PFSK-1 (cell line): ENCODE data around the gene AOPEP.

Experiments
- FOXP2 ChIP-seq: optimal IDR thresholded peaks from 2 replicates; pipeline ENCODE3; 2011; ENCODE audit warnings: borderline replicate concordance, control low read depth, inconsistent platforms; ENCODE audit not compliant: insufficient read depth; ENCODE audit errors: extremely low read length, extremely low read depth
- POLR2AphosphoS5 ChIP-seq: IDR thresholded peaks from 2 replicates; pipeline ENCODE4 v1.6.1; 2012; ENCODE audit warnings: low read depth, mild to moderate bottlenecking, control low read depth, low read length, moderate library complexity
- SIN3A ChIP-seq: IDR thresholded peaks from 2 replicates; pipeline ENCODE4 v1.6.1; 2012; ENCODE audit warnings: mild to moderate bottlenecking, low read length, moderate library complexity, borderline replicate concordance; ENCODE audit not compliant: insufficient read depth
- TAF1 ChIP-seq: IDR thresholded peaks from 2 replicates; pipeline ENCODE4 v1.6.1; 2012; ENCODE audit warnings: low read length, control low read depth, borderline replicate concordance; ENCODE audit not compliant: insufficient read depth
- TF ChIP-seq, protein P1 (sequence below), 2 experiments: IDR thresholded peaks; 2 replicates each; pipeline versions ENCODE4 v1.6.1 to v1.8.0; 2011 to 2012; ENCODE audit warnings: low read depth in 2 of 2, low read length in 2 of 2, control low read depth in 1 of 2, inconsistent platforms in 1 of 2, mild to moderate bottlenecking in 1 of 2, moderate library complexity in 1 of 2; ENCODE audit not compliant: insufficient read depth in 1 of 2

AOPEP gene

DNA sequence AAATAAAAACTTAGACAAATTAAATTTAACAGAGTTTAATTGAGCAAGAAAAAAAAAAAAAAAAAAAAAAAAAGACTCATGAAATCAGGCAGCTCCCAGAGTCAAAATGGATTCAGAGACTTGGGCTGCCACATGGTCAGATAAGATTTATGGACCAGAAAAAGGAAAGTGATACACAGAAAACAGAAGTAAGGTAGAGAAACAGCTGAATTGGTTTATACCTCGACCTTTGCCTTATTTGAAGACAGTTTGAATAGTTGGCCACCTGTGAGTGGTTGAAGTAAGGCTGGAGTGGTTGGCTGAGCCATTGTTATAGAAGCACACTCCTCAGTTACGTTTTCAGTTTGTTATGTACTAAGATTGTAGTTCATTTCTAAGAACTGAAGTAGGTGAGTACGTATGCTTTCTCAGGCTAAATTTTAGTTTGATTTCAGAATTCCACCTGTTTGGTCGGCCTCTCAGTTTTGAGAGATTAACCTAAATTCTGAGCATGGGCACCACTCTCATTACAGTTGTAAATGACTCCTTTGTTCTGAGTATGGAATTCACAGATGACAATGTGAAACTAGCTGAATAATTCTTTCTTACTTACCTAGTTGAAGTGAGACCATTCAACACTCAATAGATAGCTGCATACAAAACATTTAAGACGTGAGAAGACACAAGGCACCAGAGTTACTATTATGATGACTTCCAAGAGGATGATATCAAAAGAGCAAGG lies 149.0 kb downstream of the AOPEP start:
- no peak for TF ChIP-seq POLR2AphosphoS5
- no peak for TF ChIP-seq FOXP2
- TF ChIP-seq, protein P1, sequence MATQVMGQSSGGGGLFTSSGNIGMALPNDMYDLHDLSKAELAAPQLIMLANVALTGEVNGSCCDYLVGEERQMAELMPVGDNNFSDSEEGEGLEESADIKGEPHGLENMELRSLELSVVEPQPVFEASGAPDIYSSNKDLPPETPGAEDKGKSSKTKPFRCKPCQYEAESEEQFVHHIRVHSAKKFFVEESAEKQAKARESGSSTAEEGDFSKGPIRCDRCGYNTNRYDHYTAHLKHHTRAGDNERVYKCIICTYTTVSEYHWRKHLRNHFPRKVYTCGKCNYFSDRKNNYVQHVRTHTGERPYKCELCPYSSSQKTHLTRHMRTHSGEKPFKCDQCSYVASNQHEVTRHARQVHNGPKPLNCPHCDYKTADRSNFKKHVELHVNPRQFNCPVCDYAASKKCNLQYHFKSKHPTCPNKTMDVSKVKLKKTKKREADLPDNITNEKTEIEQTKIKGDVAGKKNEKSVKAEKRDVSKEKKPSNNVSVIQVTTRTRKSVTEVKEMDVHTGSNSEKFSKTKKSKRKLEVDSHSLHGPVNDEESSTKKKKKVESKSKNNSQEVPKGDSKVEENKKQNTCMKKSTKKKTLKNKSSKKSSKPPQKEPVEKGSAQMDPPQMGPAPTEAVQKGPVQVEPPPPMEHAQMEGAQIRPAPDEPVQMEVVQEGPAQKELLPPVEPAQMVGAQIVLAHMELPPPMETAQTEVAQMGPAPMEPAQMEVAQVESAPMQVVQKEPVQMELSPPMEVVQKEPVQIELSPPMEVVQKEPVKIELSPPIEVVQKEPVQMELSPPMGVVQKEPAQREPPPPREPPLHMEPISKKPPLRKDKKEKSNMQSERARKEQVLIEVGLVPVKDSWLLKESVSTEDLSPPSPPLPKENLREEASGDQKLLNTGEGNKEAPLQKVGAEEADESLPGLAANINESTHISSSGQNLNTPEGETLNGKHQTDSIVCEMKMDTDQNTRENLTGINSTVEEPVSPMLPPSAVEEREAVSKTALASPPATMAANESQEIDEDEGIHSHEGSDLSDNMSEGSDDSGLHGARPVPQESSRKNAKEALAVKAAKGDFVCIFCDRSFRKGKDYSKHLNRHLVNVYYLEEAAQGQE (IDR thresholded peaks at IDR 0.05; ENCODE audit: insufficient read depth in 1 of 2, low read depth in 2 of 2, low read length in 2 of 2), result no peak
- no peak for TF ChIP-seq TAF1
- no peak for TF ChIP-seq SIN3A

DNA sequence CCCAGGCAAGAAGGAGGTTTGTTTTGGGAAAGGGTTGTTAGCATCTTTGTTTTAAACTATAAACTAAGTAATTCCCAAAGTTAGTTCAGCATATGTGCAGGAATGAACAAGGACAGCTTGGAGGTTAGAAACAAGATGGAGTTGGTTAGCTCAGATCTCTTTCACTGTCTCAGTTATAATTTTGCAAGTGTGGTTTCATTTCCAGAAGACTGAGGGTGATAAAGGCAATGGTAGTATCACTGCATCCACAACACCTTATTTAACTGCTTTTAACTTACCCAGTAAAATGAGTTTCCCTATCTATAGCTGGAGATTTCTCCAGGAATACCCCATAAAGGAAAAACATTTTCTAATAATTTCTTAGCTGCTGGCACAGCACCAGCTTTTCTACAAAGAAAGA lies 152.7 kb downstream of the AOPEP start:
- no peak for TF ChIP-seq POLR2AphosphoS5
- TF ChIP-seq FOXP2, result no peak
- TF ChIP-seq TAF1, result no peak
- TF ChIP-seq, protein P1 (IDR thresholded peaks at IDR 0.05; ENCODE audit: insufficient read depth in 1 of 2, low read depth in 2 of 2, low read length in 2 of 2), result no peak
- no peak for TF ChIP-seq SIN3A

DNA sequence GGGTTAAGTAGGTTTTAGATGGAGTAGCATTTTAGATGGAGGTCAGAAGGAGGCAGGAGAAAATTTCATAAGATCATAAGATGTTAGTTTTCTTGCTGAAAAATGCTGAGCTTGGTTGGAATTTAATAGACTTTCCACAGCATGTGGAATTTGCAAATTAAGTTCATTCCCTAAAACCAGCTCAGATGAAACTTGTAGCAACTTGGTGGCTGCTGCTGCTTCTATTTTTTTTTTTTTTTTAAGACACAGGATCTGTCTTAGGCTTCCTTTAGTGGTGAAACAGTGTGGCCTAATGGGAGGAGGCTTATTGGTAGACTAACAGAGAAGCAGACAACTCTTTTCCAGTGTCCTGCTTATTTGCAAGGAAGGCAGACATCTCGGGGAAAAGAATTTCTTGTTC lies 154.5 kb downstream of the AOPEP start:
- TF ChIP-seq, protein P1 (IDR thresholded peaks at IDR 0.05; ENCODE audit: insufficient read depth in 1 of 2, low read depth in 2 of 2, low read length in 2 of 2), result no peak
- no peak for TF ChIP-seq POLR2AphosphoS5
- no peak for TF ChIP-seq TAF1
- no peak for TF ChIP-seq FOXP2
- TF ChIP-seq SIN3A, result no peak

DNA sequence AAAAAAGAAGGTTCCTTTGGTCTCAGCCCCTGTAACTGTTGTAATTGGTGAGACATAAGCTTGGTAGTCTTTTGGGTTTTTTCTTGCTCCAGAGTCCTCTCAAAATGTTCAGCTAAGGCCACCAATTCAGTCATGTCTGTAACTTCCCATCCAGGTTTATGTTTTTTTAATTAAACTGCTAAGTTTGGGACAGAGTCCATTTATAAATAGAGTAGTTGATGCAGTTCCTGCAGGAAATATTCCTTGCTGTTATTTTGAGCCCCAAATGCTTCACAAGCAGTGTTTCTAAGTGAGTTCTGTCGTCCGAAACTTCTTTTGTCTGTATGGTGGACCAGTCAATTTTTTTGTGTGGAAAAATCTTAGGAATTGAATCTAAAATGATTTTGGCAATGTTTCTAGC lies 155.0 kb downstream of the AOPEP start:
- TF ChIP-seq POLR2AphosphoS5 (no peak), TAF1 (no peak), SIN3A (no peak), FOXP2 (no peak)
- TF ChIP-seq, protein P1 (IDR thresholded peaks at IDR 0.05; ENCODE audit: insufficient read depth in 1 of 2, low read depth in 2 of 2, low read length in 2 of 2), result no peak

DNA sequence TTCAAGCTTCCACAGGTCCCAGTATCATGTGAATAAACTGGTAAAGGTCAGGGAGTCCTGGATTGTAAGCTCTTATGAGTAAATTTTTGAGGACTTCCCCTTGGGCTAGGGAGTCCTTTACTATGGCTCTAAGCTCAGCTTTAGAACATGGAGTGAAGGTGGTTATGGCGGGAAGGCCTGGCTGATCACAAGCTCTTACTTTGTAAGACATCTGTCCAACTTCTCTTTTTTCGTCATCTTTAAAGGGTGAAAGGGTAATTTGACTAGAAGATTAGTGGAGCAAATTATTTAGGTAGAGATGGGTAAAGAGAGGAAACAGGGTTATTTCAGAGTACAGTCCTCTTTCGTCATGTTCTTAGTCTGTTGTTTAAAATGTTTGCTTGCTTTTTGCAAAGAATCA lies 155.4 kb downstream of the AOPEP start:
- TF ChIP-seq TAF1 (no peak), POLR2AphosphoS5 (no peak), SIN3A (no peak), FOXP2 (no peak)
- TF ChIP-seq, protein P1 (IDR thresholded peaks at IDR 0.05; ENCODE audit: insufficient read depth in 1 of 2, low read depth in 2 of 2, low read length in 2 of 2), result no peak
